NT2/D1 (cell line): ENCODE results near the gene HS3ST2.
A peak's percentile ranks its signal among the peaks of the same experiment; 100 is the strongest.

Source experiments
- DNase-seq: peaks from one replicate; pipeline ENCODE4 v3.0.0-alpha.2; 2011; ENCODE audit warnings: low read depth, low spot score
- H3K27me3 ChIP-seq: 2 replicates; pipeline ENCODE4 v1.6.0; 2011; ENCODE audit warnings: mild to moderate bottlenecking; ENCODE audit not compliant: insufficient read length, insufficient read depth
- H3K36me3 ChIP-seq: 2 replicates; pipeline ENCODE4 v1.6.1; 2011; ENCODE audit warnings: mild to moderate bottlenecking, low read length, mixed read lengths; ENCODE audit not compliant: insufficient read depth, insufficient read length
- H3K4me1 ChIP-seq: 2 replicates; pipeline ENCODE4 v1.5.1; 2011; ENCODE audit not compliant: insufficient read depth, insufficient read length
- H3K4me3 ChIP-seq: 2 replicates; pipeline ENCODE4 v1.5.1; 2011; ENCODE audit warnings: low read depth; ENCODE audit not compliant: insufficient read length
- H3K9ac ChIP-seq: 2 replicates; pipeline ENCODE4 v1.6.0; 2011; ENCODE audit warnings: low read depth; ENCODE audit not compliant: insufficient read length
- H3K9me3 ChIP-seq: 2 replicates; pipeline ENCODE4 v1.5.1; 2011; ENCODE audit warnings: mild to moderate bottlenecking, low read length; ENCODE audit not compliant: insufficient read depth
- SUZ12 ChIP-seq: IDR thresholded peaks from 2 replicates; pipeline ENCODE4 v1.6.1; 2011; ENCODE audit not compliant: insufficient read length, insufficient read depth; ENCODE audit errors: extremely low read depth
- YY1 ChIP-seq: IDR thresholded peaks from 2 replicates; pipeline ENCODE4 v1.6.1; 2011; ENCODE audit not compliant: insufficient read length, insufficient read depth
- ZNF274 ChIP-seq: IDR thresholded peaks from 2 replicates; pipeline ENCODE4 v1.6.1; 2011; ENCODE audit warnings: mild to moderate bottlenecking, low read depth, low read length

Gene HS3ST2

GRCh38 chr16:22857296-22858025 is 43.5 kb downstream of the HS3ST2 start:
- TF ChIP-seq YY1 (no peak), SUZ12 (no peak), ZNF274 (no peak)
- no peaks in the 10 kb centered on the region for H3K27me3 ChIP-seq
- H3K4me3 ChIP-seq: no peak overlapping the region
- no peak overlapping the region for H3K9ac ChIP-seq
- peaks cover 34% of the 10 kb centered on the region for H3K9me3 ChIP-seq
- no peak for DNase-seq
- no peaks in the 10 kb centered on the region for H3K36me3 ChIP-seq
- H3K4me1 ChIP-seq: no peaks in the 10 kb centered on the region

- TF ChIP-seq ZNF274 (no peak), SUZ12 (no peak), YY1 (no peak)
- Histone ChIP-seq H3K36me3 (no peaks in the 10 kb centered on the region), H3K4me3 (no peak overlapping the region), H3K9me3 (peaks cover 34% of the 10 kb centered on the region), H3K27me3 (no peaks in the 10 kb centered on the region), H3K4me1 (no peaks in the 10 kb centered on the region), H3K9ac (no peak overlapping the region)
- peak; percentile 71 for DNase-seq
Observed at GRCh38 chr16:22859925-22860324, 46.0 kb downstream of the HS3ST2 start.

- Histone ChIP-seq H3K36me3 (no peaks in the 10 kb centered on the region), H3K4me3 (no peak overlapping the region), H3K4me1 (no peaks in the 10 kb centered on the region), H3K9me3 (peaks cover 34% of the 10 kb centered on the region), H3K27me3 (no peaks in the 10 kb centered on the region), H3K9ac (no peak overlapping the region)
- TF ChIP-seq YY1: no peak
- TF ChIP-seq SUZ12: no peak
- no peak for TF ChIP-seq ZNF274
- DNase-seq: no peak
Observed at GRCh38 chr16:22861580-22861979, 47.6 kb downstream of the HS3ST2 start.

- Histone ChIP-seq H3K36me3 (no peaks in the 10 kb centered on the region), H3K4me3 (no peak overlapping the region), H3K9ac (no peak overlapping the region), H3K27me3 (no peaks in the 10 kb centered on the region), H3K4me1 (no peaks in the 10 kb centered on the region), H3K9me3 (peaks cover 34% of the 10 kb centered on the region)
- no peak for DNase-seq
- TF ChIP-seq SUZ12 (no peak), ZNF274 (no peak), YY1 (no peak)
Observed at GRCh38 chr16:22862046-22862445, 48.1 kb downstream of the HS3ST2 start.

GRCh38 chr16:22864375-22864774 is 50.4 kb downstream of the HS3ST2 start:
- no peak for DNase-seq
- Histone ChIP-seq H3K4me1 (no peaks in the 10 kb centered on the region), H3K9ac (no peak overlapping the region), H3K9me3 (peaks cover 27% of the 10 kb centered on the region), H3K36me3 (no peaks in the 10 kb centered on the region), H3K27me3 (no peaks in the 10 kb centered on the region), H3K4me3 (no peak overlapping the region)
- no peak for TF ChIP-seq ZNF274
- TF ChIP-seq YY1: no peak

- H3K9me3 ChIP-seq: no peaks in the 10 kb centered on the region
- no peaks in the 10 kb centered on the region for H3K36me3 ChIP-seq
- no peaks in the 10 kb centered on the region for H3K4me1 ChIP-seq
- no peak for DNase-seq
- no peaks in the 10 kb centered on the region for H3K27me3 ChIP-seq
- no peak overlapping the region for H3K4me3 ChIP-seq
- no peak for TF ChIP-seq ZNF274
- TF ChIP-seq YY1: no peak
- TF ChIP-seq SUZ12: no peak
- H3K9ac ChIP-seq: no peak overlapping the region
Observed at GRCh38 chr16:22868593-22869224, 54.7 kb downstream of the HS3ST2 start.

GRCh38 chr16:22871861-22872260 is 57.9 kb downstream of the HS3ST2 start:
- Histone ChIP-seq H3K9me3 (no peaks in the 10 kb centered on the region), H3K27me3 (no peaks in the 10 kb centered on the region), H3K9ac (no peak overlapping the region), H3K4me1 (no peaks in the 10 kb centered on the region), H3K36me3 (no peaks in the 10 kb centered on the region), H3K4me3 (no peak overlapping the region)
- no peak for DNase-seq
- TF ChIP-seq SUZ12 (no peak), ZNF274 (no peak), YY1 (no peak)
